NCI-H526 (cell line): ENCODE measurements around the gene ACP7.
A peak's percentile ranks its signal among the peaks of the same experiment; 100 is the strongest.

Experiments used
- DNase-seq, 2 experiments: peaks; one replicate each; lab custom pipeline; 2025; lab: John Stamatoyannopoulos, UW

ACP7 gene

DNA sequence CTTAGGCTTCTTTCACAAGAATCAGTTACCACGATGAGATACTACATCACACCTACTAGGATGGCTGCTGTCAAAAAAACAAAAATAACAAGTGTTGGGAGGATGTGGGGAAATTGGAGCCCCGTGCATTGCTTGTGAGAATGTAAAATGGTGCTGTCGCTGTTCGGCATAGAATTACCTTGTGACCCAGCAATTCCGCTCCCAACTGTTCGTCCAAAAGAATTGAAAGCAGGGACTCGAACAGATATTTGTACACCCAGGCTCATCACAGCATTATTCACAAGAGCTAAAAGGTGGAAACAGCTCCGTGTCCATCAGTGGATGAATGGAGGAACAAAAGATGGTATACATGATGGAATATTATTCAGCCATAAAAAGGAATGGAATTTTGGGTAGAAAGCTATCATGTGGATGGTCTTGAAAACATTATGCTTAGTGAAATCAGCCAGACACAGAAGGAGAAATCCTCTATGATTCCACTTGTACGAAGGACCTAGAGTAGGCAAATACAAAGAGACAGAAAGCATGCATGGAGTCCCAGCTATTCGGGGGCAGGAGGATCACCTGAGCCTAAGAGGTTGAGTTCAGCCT is 64.9 kb downstream of the ACP7 start:
- DNase-seq = no peak

DNA sequence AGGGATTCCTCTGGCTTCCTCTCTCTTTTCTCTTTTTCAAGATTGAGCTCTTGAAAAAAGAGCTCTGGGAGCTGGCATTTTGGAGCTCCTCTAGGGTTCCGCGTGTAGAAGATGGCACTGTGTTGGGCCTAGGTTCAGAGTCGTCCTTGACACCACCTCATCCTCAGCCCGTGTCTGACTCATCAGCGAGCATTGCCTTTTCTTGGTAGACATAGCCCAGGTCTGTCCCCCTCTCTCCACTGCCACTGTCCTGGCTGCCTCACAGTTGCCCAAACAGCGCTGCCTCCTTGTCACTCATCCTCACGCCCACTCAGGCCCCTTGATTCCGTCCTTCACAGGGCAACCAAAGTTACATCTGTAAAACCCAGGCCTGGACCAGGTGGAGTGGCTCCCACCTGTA is 66.1 kb downstream of the ACP7 start:
- no peak for DNase-seq

DNA sequence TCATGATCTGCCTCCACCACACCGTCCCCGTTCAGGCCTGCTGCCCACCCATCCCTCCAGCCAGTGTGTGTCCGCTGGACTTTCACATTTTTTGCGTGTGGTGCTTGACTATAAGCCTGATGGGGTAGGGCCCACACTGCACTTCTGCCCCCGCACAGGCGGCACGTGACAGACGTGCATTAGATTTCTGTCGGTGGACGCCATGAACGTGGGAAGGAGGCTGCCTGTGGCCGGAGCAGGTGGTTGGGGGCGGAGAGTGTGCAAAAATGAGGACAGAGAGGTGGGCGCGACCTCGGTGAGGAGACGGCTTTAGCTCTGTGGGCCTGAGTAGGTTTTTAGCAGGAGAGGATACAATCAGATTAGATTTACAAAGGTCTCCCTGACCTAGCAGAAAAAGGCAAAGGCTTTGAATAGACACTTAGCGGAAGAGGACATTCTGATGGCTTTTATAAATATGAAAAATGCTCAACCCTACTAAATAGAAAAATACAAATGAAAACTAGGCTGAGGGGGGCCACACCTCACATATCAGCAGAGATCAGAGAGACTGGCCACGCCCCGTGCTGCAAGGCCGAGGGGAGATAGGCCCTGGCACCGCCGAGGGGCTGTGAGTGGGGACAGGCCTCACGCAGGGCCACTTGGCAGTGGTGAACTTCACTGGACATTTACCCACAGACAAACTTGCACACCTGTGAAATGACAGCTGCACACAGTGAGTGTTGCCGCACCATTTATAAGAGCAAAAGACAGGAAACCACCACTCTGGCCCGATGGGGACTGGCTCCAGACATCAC is 66.8 kb downstream of the ACP7 start:
- DNase-seq = no peak

DNA sequence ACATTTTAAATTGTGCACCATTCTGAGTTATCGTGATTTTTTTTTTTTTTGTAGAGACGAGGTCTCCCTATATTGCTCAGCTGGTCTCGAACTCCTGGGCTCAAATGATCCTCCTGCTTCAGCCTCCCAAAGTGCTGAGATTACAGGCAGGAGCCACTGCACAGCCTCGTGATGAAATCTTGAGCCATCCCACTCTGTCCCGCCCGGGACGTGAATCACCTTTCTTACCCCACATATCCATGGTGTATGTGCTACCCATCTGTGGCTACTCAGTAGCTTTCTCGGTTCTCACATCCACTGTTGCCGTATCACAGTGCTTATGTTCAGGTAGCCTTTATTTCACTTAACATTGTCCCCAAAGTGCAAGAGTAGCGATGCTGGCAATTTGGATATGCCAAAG is 67.9 kb downstream of the ACP7 start:
- DNase-seq = no peak

DNA sequence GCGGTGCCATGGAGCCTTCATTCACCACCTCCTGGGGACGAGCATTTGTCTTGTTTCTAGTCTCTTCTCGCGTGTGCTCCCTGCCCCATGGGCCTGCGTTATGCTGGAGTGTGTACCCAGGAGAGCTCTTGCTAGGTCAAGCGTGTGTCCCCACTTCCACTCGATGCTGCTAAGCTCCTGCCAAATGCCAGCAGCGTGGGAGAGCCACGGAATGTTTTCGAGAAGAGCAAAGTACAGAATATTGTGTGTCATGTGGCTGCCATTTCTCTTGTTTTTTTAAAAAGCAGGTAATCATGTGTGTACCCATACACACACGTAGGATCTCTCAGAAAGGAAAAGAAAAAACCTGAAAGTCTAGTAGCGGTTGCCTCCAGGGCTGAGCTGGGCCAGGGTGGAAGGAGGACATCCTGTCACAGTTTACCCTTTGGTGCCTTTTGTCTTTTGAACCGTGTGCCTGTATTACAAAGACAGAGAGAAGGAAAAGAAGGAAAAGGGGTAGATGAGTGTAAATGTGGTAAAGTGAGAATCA is 70.0 kb downstream of the ACP7 start:
- DNase-seq = no peak

- DNase-seq = peak; percentile 19 to 82
These were observed 70.5 kb downstream of the ACP7 start for GRCh38 chr19:39154629-39155100.

DNA sequence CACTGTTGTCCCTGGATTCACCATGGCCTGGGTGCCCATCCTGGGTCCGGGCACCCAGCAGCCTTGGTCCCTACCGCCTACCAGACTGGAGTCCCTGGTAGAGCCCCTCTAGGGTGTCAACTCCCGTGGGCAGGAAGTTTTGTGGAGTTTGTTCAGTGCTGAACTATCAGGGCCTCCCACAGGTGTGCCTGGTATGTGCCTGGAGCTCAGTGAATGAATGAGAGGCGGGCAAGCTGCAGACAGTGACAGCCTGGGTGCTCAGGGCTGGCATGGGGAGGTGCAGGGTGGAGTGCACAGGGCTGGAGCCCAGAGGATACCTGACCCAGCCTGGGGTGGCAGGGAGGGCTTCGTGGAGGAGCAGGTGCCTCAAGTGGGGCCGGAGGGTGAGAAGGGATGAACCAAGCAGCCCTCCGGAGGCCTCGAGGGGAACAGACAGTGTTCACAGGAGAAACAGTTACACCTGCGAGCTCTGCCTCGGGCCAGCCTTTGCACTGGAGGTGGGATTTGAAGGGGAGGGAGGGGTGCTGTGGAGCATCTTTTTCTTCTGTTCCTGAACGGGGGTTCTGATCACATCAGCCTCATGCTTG is 71.0 kb downstream of the ACP7 start:
- DNase-seq = no peak

DNA sequence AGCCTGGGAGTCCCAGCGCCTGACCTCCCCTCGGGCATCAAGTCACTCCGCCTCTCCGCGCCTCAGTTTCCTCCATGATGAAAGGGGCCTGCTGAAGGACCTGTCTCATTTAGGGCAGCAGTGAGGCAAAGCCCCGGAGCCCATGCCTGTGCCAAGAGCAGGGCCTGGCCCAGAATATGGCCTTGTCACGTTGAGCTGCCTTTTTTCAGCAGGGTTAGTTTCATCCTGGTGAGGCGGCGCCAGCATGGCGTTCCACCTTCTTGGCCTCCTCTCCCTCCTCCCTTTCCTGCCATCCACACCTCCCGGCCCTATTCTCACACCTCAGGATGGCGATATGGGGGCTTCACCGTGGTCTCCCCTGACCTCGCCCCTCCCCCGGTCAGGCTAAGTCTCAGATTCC is 71.6 kb downstream of the ACP7 start:
- DNase-seq = no peak

DNA sequence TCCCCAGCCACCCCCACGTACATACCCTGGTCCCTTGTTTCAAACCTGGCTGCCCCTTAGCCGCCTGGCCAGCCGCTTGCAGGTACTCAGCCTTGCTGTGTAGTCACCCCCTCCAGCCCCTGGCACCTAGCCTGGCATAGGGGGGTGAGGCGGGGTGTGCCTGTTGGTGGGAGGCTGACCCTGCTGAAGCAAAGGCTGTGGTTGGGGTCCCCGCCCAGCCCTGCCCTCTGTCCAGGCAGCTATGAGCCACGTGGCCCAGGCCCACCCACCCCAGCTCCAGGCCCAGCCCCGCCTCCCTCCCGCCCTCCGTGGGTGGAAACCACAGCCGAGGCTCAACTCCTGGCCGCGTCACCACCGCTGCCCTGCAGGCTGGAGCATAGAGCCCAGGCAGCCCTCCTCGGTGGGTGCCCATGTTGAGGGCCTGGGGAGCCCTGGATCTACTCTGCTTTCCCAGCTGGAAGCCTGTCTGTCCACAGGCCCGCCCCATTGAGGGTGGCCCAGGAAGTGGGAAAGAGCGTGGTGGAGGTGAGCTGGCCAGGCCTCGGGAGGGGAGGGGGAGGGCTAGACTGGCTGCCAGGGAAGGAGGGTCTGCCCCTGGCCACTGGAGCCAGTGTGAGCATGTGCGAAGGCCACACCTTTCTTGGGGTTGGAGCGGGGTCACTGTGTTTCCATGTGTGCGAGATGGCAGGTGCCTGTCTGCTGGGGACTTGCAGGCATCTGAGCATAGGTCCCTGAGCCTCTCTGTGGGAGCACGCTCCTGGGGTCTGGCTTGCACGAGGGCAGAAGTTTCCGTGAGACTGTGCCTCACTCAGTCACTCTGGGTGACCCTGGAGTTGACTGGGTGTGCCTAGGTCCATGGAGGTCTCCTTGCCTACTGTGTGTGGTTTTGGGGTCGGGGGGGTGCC is 72.4 kb downstream of the ACP7 start:
- no peak for DNase-seq

- DNase-seq = no peak
These were observed 73.3 kb downstream of the ACP7 start for GRCh38 chr19:39157275-39157996.

DNA sequence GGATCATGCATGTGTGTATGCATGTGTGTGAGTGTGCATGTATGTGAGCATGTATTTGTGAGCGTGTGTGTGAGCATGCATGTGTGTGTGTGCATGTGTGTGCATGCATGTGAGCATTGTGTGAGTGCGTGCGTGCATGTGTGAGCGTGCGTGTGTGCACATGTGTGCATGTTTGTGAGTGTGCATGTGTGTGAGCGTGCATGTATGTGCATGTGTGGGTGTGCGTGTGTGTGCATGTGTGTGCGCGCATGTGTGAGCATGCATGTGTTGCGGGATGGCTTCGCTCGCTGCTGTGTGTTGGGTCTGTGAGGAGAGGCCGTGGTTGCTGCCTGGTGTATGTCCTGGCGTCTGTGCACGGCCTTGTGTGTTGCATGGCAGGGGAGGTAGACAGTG is 73.8 kb downstream of the ACP7 start:
- no peak for DNase-seq

- no peak for DNase-seq
These were observed 74.6 kb downstream of the ACP7 start for GRCh38 chr19:39158646-39159260.

DNA sequence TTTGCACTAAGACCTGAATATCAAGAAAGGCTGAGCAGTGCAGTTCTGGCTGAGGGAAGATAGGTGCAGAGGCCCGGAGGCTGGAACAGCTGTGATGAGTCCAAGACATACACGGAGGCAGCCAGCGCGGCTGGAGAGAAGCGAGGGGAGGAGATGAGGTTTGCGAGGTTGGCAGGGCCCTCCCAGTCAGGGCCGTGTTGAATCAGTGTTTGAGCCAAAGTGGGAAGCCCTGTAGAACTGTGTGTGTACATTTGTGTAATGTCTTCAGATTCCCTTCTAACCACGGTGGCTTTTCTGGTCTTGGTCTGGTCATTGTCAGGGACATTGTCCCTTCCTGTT is 76.3 kb downstream of the ACP7 start:
- DNase-seq = no peak
